Breast epithelium (tissue), 4 donors: ENCODE results near the gene DST. TPM values are rescaled to one million over a fixed set of nuclear protein-coding genes. Genes with fewer than 3 reads are reported as not detected.

Source experiments
- DNase-seq, 2 donors: peaks; one replicate each; pipeline ENCODE4 v3.0.0-alpha.2; 2019; ENCODE audit warnings: low spot score in 2 of 2
- H3K27ac ChIP-seq, 2 donors: fragments of 200-600 bp; sonication (generic) in 1 of 2; one replicate each; pipeline ENCODE4 v1.5.1; 2016 to 2019; ENCODE audit warnings: mild to moderate bottlenecking in 1 of 2
- H3K27me3 ChIP-seq, 2 donors: fragments of 200-600 bp; sonication (generic) in 1 of 2; one replicate each; pipeline versions ENCODE4 v1.5.1 to v1.6.0; 2017 to 2019; ENCODE audit warnings: control low read depth in 1 of 2, mild to moderate bottlenecking in 1 of 2
- H3K36me3 ChIP-seq: fragments of 200-600 bp; one replicate; pipeline ENCODE4 v1.5.1; 2019
- H3K4me1 ChIP-seq, 2 donors: fragments of 200-600 bp; sonication (generic); one replicate each; pipeline ENCODE4 v1.5.1; 2016 to 2019; ENCODE audit warnings: control low read depth in 1 of 2
- H3K4me3 ChIP-seq, 3 donors: fragments of 200-600 bp; sonication (generic); 1 replicate in 2 of 3; 2 replicates in 1 of 3; pipeline ENCODE4 v1.5.1; 2016 to 2019; ENCODE audit warnings: mild to moderate bottlenecking in 3 of 3, moderate library complexity in 2 of 3
- H3K9me3 ChIP-seq, 2 donors: fragments of 200-600 bp; sonication (generic) in 1 of 2; one replicate each; pipeline ENCODE4 v1.5.1; 2016 to 2019; ENCODE audit warnings: control low read depth in 1 of 2
- POLR2A ChIP-seq: fragments of 450-650 bp; IDR thresholded peaks from one replicate; pipeline ENCODE4 v1.6.1; 2016; ENCODE audit warnings: antibody characterized with exemption, mild to moderate bottlenecking, moderate library complexity
- POLR2AphosphoS5 ChIP-seq, 3 donors: sonication (generic); formaldehyde crosslinking; IDR thresholded peaks; one replicate each; pipeline ENCODE4 v1.6.1; 2017; ENCODE audit warnings: antibody characterized with exemption in 3 of 3
- intact Hi-C: fragments of 100-400 bp; cut with DNase I; formaldehyde crosslinking; loops from one replicate; pipeline ENCODE4 v1.15.1; 2023; ENCODE audit warnings: low total_unique reads
- total RNA-seq, 3 donors: library from RNA; depleted of rRNA; stranded (reverse); fragments of >200 nt; gene quantifications; one replicate each; pipeline ENCODE4 v1.1.0, GENCODE V29; 2016
- TF ChIP-seq, protein P1 (sequence below), 3 donors: fragments of 450-650 bp; IDR thresholded peaks; one replicate each; pipeline ENCODE4 v1.5.1; 2016 to 2017; ENCODE audit warnings: antibody characterized with exemption in 3 of 3, mild to moderate bottlenecking in 3 of 3, moderate library complexity in 3 of 3

The DST gene
- total RNA-seq, 3 donors from 2014 or later, result 272 to 1,354 (median 700) TPM

DNA sequence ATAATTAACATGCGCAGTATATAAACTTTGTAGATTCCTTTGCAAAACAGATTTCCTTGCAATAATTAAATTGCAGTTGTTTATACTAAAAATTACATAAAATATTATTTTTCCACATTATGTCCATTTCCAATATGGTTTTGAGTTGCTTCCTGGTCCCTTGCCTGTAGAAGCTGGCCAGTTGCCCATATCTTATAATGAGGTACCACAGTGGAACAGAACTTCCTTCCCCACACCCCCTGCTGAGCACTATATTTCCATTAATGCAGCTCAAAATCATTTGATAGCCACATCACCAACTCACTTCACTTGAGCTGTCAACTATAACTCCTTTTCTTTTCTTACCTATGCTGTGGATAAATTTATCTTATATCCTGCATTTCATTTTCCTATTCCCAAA is 194.6 kb downstream of the DST start:
- Histone ChIP-seq H3K4me3 (no peak overlapping the region), H3K36me3 (no peaks in the 10 kb centered on the region), H3K9me3 (no peaks in the 10 kb centered on the region), H3K27ac (no peak overlapping the region), H3K4me1 (no peaks in the 10 kb centered on the region), H3K27me3 (no peaks in the 10 kb centered on the region)
- intact Hi-C loops, result no loop called here
- TF ChIP-seq POLR2AphosphoS5 (IDR thresholded peaks at IDR 0.05), result no peak
- TF ChIP-seq, protein P1, sequence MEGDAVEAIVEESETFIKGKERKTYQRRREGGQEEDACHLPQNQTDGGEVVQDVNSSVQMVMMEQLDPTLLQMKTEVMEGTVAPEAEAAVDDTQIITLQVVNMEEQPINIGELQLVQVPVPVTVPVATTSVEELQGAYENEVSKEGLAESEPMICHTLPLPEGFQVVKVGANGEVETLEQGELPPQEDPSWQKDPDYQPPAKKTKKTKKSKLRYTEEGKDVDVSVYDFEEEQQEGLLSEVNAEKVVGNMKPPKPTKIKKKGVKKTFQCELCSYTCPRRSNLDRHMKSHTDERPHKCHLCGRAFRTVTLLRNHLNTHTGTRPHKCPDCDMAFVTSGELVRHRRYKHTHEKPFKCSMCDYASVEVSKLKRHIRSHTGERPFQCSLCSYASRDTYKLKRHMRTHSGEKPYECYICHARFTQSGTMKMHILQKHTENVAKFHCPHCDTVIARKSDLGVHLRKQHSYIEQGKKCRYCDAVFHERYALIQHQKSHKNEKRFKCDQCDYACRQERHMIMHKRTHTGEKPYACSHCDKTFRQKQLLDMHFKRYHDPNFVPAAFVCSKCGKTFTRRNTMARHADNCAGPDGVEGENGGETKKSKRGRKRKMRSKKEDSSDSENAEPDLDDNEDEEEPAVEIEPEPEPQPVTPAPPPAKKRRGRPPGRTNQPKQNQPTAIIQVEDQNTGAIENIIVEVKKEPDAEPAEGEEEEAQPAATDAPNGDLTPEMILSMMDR (IDR thresholded peaks at IDR 0.05), result no peak
- no peak for TF ChIP-seq POLR2A
- no peak for DNase-seq

DNA sequence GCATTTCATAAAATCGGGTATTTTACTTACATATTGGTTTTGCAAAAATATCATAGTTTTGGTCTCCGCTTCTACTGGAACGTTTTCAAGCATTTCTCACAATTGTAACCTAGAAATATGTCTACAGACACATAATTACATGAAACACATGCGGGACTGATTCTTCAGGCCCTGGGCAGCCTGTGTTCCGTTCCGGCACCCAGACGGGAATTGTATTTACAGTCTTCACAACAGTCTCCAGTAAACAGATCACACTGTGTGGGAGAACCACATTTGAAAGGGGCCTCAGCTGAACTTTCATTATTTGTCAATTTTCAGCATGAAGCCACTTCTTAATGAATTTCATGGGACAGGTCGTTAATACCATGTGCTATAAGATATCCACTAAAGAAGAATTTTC is 196.9 kb downstream of the DST start:
- Histone ChIP-seq H3K27ac (peak overlapping the region in 1 of 2 donors; percentile 30), H3K27me3 (no peaks in the 10 kb centered on the region), H3K9me3 (no peaks in the 10 kb centered on the region), H3K4me3 (no peak overlapping the region), H3K4me1 (no peaks in the 10 kb centered on the region), H3K36me3 (no peaks in the 10 kb centered on the region)
- intact Hi-C loops, result no loop called here
- TF ChIP-seq POLR2AphosphoS5 (IDR thresholded peaks at IDR 0.05) (no peak), POLR2A (no peak)
- no peak for DNase-seq

DNA sequence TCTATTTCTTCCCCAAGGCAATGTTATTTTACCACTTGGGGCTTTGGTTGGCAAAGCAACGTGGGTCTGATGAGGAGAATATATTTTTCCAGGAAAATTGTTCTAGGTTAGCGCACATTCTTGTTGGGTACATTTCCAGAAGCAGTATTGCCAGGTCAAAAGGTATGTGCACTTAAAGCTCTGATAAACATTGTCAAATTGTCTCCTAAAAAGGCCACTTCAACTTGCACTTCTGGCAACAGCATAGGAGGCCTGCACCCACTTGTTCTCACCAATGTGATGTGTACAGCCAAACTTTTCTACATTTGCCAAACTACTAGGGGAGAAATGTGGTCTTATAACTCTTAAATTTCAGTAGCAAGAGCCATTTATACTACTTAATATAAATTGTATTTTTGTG is 197.8 kb downstream of the DST start:
- Histone ChIP-seq H3K27ac (no peak overlapping the region), H3K4me1 (no peaks in the 10 kb centered on the region), H3K36me3 (no peaks in the 10 kb centered on the region), H3K9me3 (no peaks in the 10 kb centered on the region), H3K4me3 (no peak overlapping the region), H3K27me3 (no peaks in the 10 kb centered on the region)
- peak in 1 of 2 donors; percentile 58 for DNase-seq
- intact Hi-C loops, result no loop called here
- TF ChIP-seq POLR2A (no peak), POLR2AphosphoS5 (IDR thresholded peaks at IDR 0.05) (no peak)
- TF ChIP-seq, protein P1 (IDR thresholded peaks at IDR 0.05), result no peak

DNA sequence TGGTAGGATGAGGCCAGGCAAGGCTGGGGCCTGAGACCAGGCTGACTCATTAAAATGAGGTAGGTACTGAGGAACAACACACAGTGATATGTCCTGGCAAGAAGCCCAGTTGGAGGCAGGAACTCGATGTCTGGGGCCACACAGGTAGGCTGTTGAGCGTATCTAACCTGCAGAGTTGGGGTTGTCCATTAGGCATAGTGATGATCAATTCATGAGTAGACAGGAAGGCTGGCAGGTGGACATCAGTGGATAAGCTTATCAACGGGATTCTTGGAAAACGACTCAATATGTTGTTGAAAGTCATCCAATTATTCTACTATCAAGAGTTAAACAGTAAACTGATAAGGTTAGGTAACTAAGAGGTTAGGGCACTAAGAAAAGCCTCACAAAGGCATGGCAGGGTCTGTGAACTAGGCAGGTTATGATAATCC is 202.1 kb downstream of the DST start:
- no peak overlapping the region for H3K4me3 ChIP-seq
- H3K36me3 ChIP-seq, result no peaks in the 10 kb centered on the region
- H3K27ac ChIP-seq, result no peak overlapping the region
- no peak for DNase-seq
- no peaks in the 10 kb centered on the region for H3K9me3 ChIP-seq
- H3K4me1 ChIP-seq, result no peaks in the 10 kb centered on the region
- intact Hi-C loops, result no loop called here
- TF ChIP-seq POLR2A (no peak), POLR2AphosphoS5 (IDR thresholded peaks at IDR 0.05) (no peak)
- TF ChIP-seq, protein P1 (IDR thresholded peaks at IDR 0.05), result no peak
- H3K27me3 ChIP-seq, result no peaks in the 10 kb centered on the region

DNA sequence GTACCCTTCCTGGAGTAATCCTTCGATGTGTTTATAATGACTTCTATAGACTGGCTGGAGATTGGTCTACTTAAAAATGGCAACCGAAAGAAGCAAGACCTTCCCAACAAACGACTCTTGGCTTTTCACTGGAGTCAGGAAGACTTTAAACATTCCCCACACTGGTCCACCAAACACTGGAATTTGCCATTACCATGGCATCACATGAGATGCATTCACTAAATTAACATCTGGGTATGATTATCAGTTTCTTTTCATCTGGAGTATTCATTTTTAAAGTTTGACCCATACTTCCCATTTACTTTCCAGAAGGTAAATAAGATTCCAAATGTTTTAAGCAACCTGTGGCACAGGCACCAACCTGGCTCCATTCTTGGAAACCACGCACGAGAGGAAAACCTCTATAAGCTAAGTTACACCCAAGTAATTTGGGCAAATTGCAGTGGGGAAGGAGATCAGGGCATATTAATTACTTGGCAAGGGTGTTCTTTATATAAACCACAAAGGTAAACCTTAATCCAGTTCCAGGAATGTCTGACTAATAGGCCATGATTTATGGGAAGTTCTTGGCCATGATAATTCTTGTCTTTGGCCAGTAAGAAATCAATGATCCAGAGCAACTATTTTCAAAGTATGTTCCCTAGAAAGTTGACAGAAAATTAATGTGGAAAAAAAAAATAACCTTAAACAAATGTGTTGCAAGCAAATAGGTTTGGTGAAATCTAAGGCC is 205.4 kb downstream of the DST start:
- intact Hi-C loops, result no loop called here
- no peaks in the 10 kb centered on the region for H3K4me1 ChIP-seq
- H3K4me3 ChIP-seq, result no peak overlapping the region
- no peaks in the 10 kb centered on the region for H3K36me3 ChIP-seq
- DNase-seq, result no peak
- H3K27ac ChIP-seq, result no peak overlapping the region
- H3K27me3 ChIP-seq, result no peaks in the 10 kb centered on the region
- TF ChIP-seq POLR2A (no peak), POLR2AphosphoS5 (IDR thresholded peaks at IDR 0.05) (no peak)
- TF ChIP-seq, protein P1 (IDR thresholded peaks at IDR 0.05), result no peak
- H3K9me3 ChIP-seq, result no peaks in the 10 kb centered on the region
